Large intestine (tissue), 3 donors: Measurements from ENCODE around the gene CDC37L1. TPM values are rescaled to one million over a fixed set of nuclear protein-coding genes. Genes with fewer than 3 reads are reported as not detected.
A peak's percentile ranks its signal among the peaks of the same experiment; 100 is the strongest.

Experiments
- DNase-seq, 2 donors: peaks; one replicate each; pipeline versions ENCODE4 v3.0.0 to v3.0.0-alpha.2; 2013
- H3K27ac ChIP-seq: one replicate; pipeline ENCODE4 v1.5.1; 2013; ENCODE audit warnings: low read length
- H3K27me3 ChIP-seq: 2 replicates; pipeline ENCODE4 v1.6.1; 2013; ENCODE audit warnings: low read length; ENCODE audit not compliant: control insufficient read depth, insufficient read depth
- H3K36me3 ChIP-seq: 2 replicates; pipeline ENCODE4 v1.6.1; 2013; ENCODE audit warnings: low read length; ENCODE audit not compliant: control insufficient read depth, insufficient read depth
- H3K4me1 ChIP-seq: one replicate; pipeline ENCODE4 v1.6.1; 2013; ENCODE audit warnings: low read length; ENCODE audit not compliant: control insufficient read depth, insufficient read depth
- H3K4me3 ChIP-seq: one replicate; pipeline ENCODE4 v1.5.1; 2013; ENCODE audit warnings: low read length
- H3K9me3 ChIP-seq: one replicate; pipeline ENCODE4 v1.6.1; 2013; ENCODE audit warnings: mild to moderate bottlenecking, low read depth, low read length, moderate library complexity; ENCODE audit not compliant: control insufficient read depth
- WGBS: methylation state at CpG from one replicate; pipeline ENCODE4 v1.1.5; 2013; ENCODE audit warnings: low lambda C conversion rate; ENCODE audit not compliant: insufficient coverage; 5-methylcytosine and 5-hydroxymethylcytosine counted together
- polyA plus RNA-seq: library from polyadenylated mRNA; unstranded; fragments of 120-200 nt; gene quantifications from one replicate; pipeline ENCODE4 v1.2.1, GENCODE V29; 2013

The CDC37L1 gene
- polyA plus RNA-seq, 1 donor: 16.4 TPM

GRCh38 chr9:4727593-4727992 lies 48.2 kb downstream of the CDC37L1 start:
- DNase-seq: no peak
- Histone ChIP-seq H3K9me3 (no peaks in the 10 kb centered on the region), H3K4me1 (no peaks in the 10 kb centered on the region), H3K27ac (no peak overlapping the region), H3K27me3 (no peaks in the 10 kb centered on the region), H3K4me3 (no peak overlapping the region), H3K36me3 (peaks cover 12% of the 10 kb centered on the region)
- WGBS: no CpG with 5 or more reads among the region's 1 CpG

DNA sequence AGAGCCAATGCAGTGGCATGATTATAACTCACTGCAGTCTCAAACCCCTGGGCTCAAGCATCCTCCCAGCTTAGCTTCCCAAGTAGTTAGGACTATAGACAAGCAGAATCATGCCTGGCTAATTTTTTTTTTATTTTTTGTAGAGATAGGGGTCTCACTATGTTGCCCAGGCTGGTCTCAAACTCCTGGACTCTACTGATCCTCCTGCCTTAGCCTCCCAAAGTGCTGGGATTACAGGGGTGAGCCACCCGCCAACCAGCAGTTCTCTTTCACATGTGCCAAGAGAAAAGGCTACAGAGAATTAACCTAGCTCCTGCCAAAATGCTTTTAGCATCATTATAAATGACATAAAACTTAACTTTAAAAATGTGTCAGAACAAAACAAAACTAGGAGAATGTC lies 53.5 kb downstream of the CDC37L1 start:
- no peak for DNase-seq
- Histone ChIP-seq H3K27ac (no peak overlapping the region), H3K36me3 (peaks cover 3% of the 10 kb centered on the region), H3K9me3 (no peaks in the 10 kb centered on the region), H3K27me3 (no peaks in the 10 kb centered on the region), H3K4me3 (no peak overlapping the region), H3K4me1 (no peaks in the 10 kb centered on the region)
- WGBS: no CpG with 5 or more reads among the region's 1 CpG

- 100% methylated on average over 1 of the region's 2 CpGs for WGBS
Observed at GRCh38 chr9:4734150-4734549, 54.8 kb downstream of the CDC37L1 start.

DNA sequence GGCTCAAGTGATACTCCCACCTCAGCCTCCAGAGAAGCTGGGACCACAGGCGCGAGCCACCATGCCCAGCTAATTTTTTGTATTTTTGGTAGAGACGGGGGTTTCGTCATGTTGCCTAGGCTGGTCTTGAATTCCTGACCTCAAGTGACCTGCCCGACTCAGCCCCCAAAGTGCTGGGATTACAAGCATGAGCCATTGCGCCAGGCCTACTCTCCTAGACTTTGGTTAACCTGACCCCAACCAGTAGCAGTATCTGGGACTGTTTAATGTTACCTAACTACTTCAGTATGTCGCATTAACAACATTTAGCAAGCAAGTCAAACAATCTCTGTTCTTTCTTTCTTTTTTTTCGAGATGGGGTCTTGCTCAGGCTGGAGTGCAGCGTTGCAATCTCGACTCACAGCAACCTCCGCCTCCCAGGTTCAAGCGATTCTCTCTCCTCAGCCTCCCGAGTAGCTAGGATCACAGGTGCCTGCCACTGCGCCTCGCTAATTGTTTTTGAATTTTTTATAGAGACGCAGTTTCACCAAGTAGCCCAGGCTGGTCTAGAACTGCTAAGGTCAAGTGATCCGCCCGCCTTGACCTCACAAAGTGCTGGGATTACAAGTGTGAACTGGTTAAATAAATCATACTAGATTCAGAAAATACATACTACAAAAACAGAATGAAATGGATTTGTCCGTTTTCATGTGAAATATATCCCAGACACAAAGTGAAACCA lies 59.7 kb downstream of the CDC37L1 start:
- Histone ChIP-seq H3K27ac (peak overlapping the region; percentile 89), H3K4me1 (peaks cover 3% of the 10 kb centered on the region), H3K9me3 (no peaks in the 10 kb centered on the region), H3K36me3 (peaks cover 3% of the 10 kb centered on the region), H3K27me3 (no peaks in the 10 kb centered on the region), H3K4me3 (peak overlapping the region; percentile 64)
- peak in 1 of 2 donors; percentile 42 for DNase-seq
- WGBS: 33% methylated on average over 1 of the region's 19 CpGs

More at GRCh38 chr9:4734150-4734549, 54.8 kb downstream of the CDC37L1 start:
- H3K9me3 ChIP-seq: no peaks in the 10 kb centered on the region
- peaks cover 3% of the 10 kb centered on the region for H3K4me1 ChIP-seq
- no peak for DNase-seq
- H3K27me3 ChIP-seq: no peaks in the 10 kb centered on the region
- H3K36me3 ChIP-seq: peaks cover 3% of the 10 kb centered on the region
- no peak overlapping the region for H3K4me3 ChIP-seq
- no peak overlapping the region for H3K27ac ChIP-seq

DNA sequence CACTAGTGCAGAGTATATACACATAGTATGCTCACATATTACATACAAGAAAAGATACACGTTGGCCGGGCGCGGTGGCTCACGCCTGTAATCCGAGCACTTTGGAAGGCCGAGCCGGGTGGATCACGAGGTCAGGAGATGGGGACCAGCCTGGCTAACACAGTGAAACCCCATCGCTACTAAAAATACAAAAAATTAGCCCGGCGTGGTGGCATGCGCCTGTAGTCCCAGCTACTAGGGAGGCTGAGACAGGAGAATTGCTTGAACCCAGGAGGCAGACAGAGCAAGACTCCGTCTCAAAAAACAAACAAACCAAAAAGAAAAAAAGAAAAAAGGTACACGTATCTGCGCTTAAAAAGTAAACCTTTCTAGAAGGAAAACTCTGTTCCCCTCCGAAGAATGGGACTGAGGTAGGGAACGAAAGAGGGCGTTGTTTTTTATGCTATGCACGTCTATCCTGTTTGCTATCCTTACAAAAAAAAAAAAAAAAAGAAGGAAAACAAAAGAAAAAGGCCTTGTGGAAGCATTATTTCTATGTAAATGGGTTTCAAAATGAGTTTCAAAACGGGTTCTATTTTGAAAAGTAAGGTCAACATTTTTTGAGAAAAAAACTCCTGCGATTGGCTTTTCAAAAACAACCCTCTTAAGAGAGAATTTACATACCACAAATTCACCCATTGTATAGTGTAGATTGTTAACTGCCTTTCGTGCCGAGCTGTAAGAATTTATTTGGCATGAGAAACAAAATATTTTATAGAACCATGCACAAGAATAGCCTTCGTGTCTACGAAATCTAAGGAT lies 60.4 kb downstream of the CDC37L1 start:
- Histone ChIP-seq H3K4me1 (peaks cover 3% of the 10 kb centered on the region), H3K27ac (peak overlapping the region; percentile 89), H3K4me3 (peak overlapping the region; percentile 64), H3K36me3 (no peaks in the 10 kb centered on the region), H3K9me3 (no peaks in the 10 kb centered on the region), H3K27me3 (no peaks in the 10 kb centered on the region)
- 6% methylated on average over 7 of the region's 26 CpGs for WGBS
- DNase-seq: no peak

- no peaks in the 10 kb centered on the region for H3K36me3 ChIP-seq
- no CpG with 5 or more reads among the region's 4 CpGs for WGBS
- H3K9me3 ChIP-seq: no peaks in the 10 kb centered on the region
- DNase-seq: no peak
- peak overlapping the region; percentile 89 for H3K27ac ChIP-seq
- H3K4me3 ChIP-seq: peak overlapping the region; percentile 64
- H3K4me1 ChIP-seq: peaks cover 3% of the 10 kb centered on the region
- no peaks in the 10 kb centered on the region for H3K27me3 ChIP-seq
Observed at GRCh38 chr9:4740388-4740637, 60.9 kb downstream of the CDC37L1 start.

GRCh38 chr9:4740638-4741364 lies 61.4 kb downstream of the CDC37L1 start, which contains the start of gene AK3:
TSS of gene AK3 (minus strand) at chr9:4741202. CDS start at chr9:4741087, 115 bp downstream.
- DNase-seq: peak; percentile 89 to 94
- no peaks in the 10 kb centered on the region for H3K9me3 ChIP-seq
- peaks cover 3% of the 10 kb centered on the region for H3K4me1 ChIP-seq
- WGBS: no CpG with 5 or more reads among the region's 84 CpGs
- H3K4me3 ChIP-seq: peak within 1 kb of the TSS; percentile 89
- no peaks in the 10 kb centered on the region for H3K36me3 ChIP-seq
- H3K27me3 ChIP-seq: no peaks in the 10 kb centered on the region
- peak within 1 kb of the TSS; percentile 93 for H3K27ac ChIP-seq

DNA sequence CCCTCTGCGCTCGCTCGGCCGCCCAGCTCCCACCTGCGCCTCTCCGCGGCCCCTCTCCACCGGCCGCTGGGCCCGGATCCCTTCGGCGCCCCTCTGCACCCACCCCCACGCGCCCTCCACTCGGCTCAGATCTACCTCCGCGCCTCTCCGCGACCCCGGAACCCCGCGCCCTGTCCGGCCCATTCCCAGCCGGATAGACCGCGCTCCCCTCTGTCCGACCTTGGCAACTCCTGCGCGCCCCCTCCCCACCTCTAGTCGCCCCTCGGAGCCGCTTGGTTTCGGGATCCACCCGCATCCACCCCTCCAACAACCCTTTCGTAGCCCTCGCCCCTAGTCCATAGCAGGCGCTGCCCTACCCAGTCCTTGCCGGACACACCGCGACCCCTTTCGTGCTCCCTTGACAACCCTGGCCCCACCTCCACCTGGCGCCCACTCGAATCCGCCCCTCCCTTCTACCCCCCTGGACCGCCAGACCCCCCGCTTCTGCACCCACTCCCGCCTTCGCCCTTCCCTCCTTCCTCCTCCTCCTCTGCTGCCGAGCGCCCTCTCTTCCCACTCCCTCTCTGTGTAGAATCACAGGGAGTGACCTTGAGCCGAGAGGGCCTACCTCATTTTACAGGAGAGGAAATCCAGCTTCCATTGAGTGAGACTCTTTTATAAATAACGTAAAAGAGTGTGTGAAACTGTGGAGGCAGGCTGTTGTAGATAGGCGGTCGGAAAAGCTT lies 62.2 kb downstream of the CDC37L1 start:
- Histone ChIP-seq H3K36me3 (no peaks in the 10 kb centered on the region), H3K9me3 (no peaks in the 10 kb centered on the region), H3K4me3 (peak overlapping the region; percentile 89), H3K4me1 (peaks cover 3% of the 10 kb centered on the region), H3K27me3 (no peaks in the 10 kb centered on the region), H3K27ac (peak overlapping the region; percentile 93)
- WGBS: no CpG with 5 or more reads among the region's 54 CpGs
- peak in 1 of 2 donors; percentile 68 for DNase-seq

DNA sequence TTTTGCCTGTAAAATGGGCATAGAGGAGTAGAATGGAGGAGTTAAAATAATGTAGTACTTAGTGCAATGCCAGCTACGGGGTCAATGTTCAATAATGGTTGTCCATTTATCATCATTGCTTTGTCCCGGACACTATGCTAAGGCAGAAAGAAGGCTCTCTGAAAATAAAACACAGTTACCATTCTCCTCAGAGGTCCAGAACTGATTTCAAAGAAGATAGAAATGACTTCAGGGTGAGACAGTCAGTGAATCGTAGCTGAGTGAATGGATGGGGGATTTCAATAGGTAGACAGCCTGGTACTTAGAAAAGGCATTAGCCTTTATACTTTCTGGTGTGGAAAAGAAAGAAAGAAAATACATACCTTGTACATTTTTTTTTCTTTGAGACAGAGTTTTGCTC lies 62.9 kb downstream of the CDC37L1 start:
- DNase-seq: no peak
- Histone ChIP-seq H3K27me3 (no peaks in the 10 kb centered on the region), H3K9me3 (no peaks in the 10 kb centered on the region), H3K4me3 (no peak overlapping the region), H3K4me1 (peaks cover 3% of the 10 kb centered on the region), H3K36me3 (no peaks in the 10 kb centered on the region), H3K27ac (peak overlapping the region; percentile 93)
- WGBS: 50% methylated on average over 1 of the region's 3 CpGs
